ENCODE results near the gene CCR1. TPM values are rescaled to one million over a fixed set of nuclear protein-coding genes. Genes with fewer than 3 reads are reported as not detected.

The CCR1 gene
- total RNA-seq, 1 experiment from 2014 or later, result 0.10 TPM

DNA sequence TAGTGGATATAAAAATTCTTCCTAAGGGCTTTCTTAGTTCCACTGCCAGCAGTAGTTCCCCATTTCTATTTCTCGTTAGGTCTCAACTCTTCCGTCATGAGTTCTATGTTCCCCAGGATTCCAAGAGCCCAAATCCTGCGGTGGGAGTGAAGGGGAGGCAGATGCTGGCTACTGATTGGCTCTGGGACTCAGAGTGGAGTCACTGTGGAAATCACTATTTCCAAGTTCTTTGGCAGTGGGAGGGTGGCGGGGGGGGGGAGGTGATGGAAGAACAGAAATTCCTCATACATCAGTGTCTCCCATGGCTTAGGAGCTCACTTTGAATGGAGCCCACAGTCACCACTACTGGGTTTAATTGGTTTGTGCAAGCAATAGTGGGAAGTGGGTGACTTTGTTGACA is 5.6 kb downstream of the CCR1 start:
- Histone ChIP-seq H2AFZ (ENCODE audit: low read depth, low read length, poor library complexity, severe bottlenecking) (no peak overlapping the region), H3K9me2 (ENCODE audit: insufficient read depth) (no peaks in the 10 kb centered on the region), H3K4me2 (ENCODE audit: low read length) (no peak overlapping the region), H3K4me3 (replicated peaks in 1 of 2; ENCODE audit: low read depth in 1 of 2, low read length in 2 of 2) (no peak overlapping the region), H3K36me3 (ENCODE audit: control insufficient read depth in 1 of 2, insufficient read depth in 2 of 2, low read length in 2 of 2) (no peaks in the 10 kb centered on the region), H3K79me2 (ENCODE audit: insufficient read depth, low read length) (no peaks in the 10 kb centered on the region), H4K20me1 (ENCODE audit: insufficient read depth) (no peaks in the 10 kb centered on the region), H3K4me1 (ENCODE audit: control insufficient read depth in 1 of 2, insufficient read depth in 2 of 2, low read length in 2 of 2) (no peaks in the 10 kb centered on the region), H3K9ac (ENCODE audit: low read length) (no peak overlapping the region), H3K27me3 (ENCODE audit: insufficient read depth, low read length) (no peaks in the 10 kb centered on the region), H3K27ac (ENCODE audit: low read depth, low read length) (no peak overlapping the region), H3K9me3 (ENCODE audit: control insufficient read depth in 1 of 2, insufficient read depth in 1 of 2, low read depth in 1 of 2, low read length in 2 of 2) (no peaks in the 10 kb centered on the region)
- no TSS peak for BruUV-seq (replicated peaks)
- intact Hi-C loops (cut with micrococcal nuclease), result no loop called here
- TF ChIP-seq RAD21 (IDR thresholded peaks at IDR 0.05; ENCODE audit: low read depth) (no peak), EZH2 (IDR thresholded peaks at IDR 0.05) (no peak), POLR2A (IDR thresholded peaks at IDR 0.05; ENCODE audit: borderline replicate concordance, extremely low read depth, insufficient read depth, insufficient read length) (no peak), SRF (IDR thresholded peaks at IDR 0.05; ENCODE audit: low read depth) (no peak), POLR2AphosphoS5 (IDR thresholded peaks at IDR 0.05; ENCODE audit: low read depth, low read length) (no peak), FOSL1 (IDR thresholded peaks at IDR 0.05; ENCODE audit: low read depth) (no peak)
- ChIA-PET RAD21 (ENCODE audit: low non-redundant PET in 1 of 2, low total read pairs in 2 of 2, uncharacterized antibody in 2 of 2, unreplicated experiment in 2 of 2) (no interaction called here), POLR2A (no interaction called here), CTCF (no interaction called here)
- ATAC-seq, result no peak
- DNase-seq (ENCODE audit: low read depth, low spot score), result no peak

DNA sequence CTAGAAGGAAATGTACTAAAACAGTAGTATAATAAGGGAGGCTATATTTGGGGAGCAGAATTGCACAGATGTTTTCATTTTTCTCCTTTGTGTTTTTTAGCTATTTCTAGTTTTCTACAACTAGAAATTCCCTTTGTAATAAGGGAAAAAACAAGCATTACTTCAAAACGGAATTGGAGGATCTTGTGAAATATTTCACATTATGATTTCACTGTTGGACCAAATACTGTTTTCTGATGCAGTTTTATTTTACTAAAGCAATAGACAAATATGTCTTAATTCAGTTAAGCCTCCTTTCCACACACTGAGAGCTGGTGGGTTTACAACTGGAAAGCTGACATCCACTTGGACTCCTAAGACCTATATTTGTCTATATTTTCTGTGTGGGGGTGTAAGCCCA is 7.3 kb downstream of the CCR1 start:
- Histone ChIP-seq H3K4me1 (ENCODE audit: control insufficient read depth in 1 of 2, insufficient read depth in 2 of 2, low read length in 2 of 2) (no peaks in the 10 kb centered on the region), H2AFZ (ENCODE audit: low read depth, low read length, poor library complexity, severe bottlenecking) (no peak overlapping the region), H3K9me3 (ENCODE audit: control insufficient read depth in 1 of 2, insufficient read depth in 1 of 2, low read depth in 1 of 2, low read length in 2 of 2) (no peaks in the 10 kb centered on the region), H3K9ac (ENCODE audit: low read length) (no peak overlapping the region), H4K20me1 (ENCODE audit: insufficient read depth) (no peaks in the 10 kb centered on the region), H3K4me2 (ENCODE audit: low read length) (no peak overlapping the region), H3K36me3 (ENCODE audit: control insufficient read depth in 1 of 2, insufficient read depth in 2 of 2, low read length in 2 of 2) (no peaks in the 10 kb centered on the region), H3K4me3 (replicated peaks in 1 of 2; ENCODE audit: low read depth in 1 of 2, low read length in 2 of 2) (no peak overlapping the region), H3K9me2 (ENCODE audit: insufficient read depth) (no peaks in the 10 kb centered on the region), H3K27me3 (ENCODE audit: insufficient read depth, low read length) (no peaks in the 10 kb centered on the region), H3K27ac (ENCODE audit: low read depth, low read length) (no peak overlapping the region), H3K79me2 (ENCODE audit: insufficient read depth, low read length) (no peaks in the 10 kb centered on the region)
- BruUV-seq (replicated peaks), result no TSS peak
- DNase-seq (ENCODE audit: low read depth, low spot score) (no peak), ATAC-seq (no peak)
- TF ChIP-seq POLR2A (IDR thresholded peaks at IDR 0.05; ENCODE audit: borderline replicate concordance, extremely low read depth, insufficient read depth, insufficient read length) (no peak), SRF (IDR thresholded peaks at IDR 0.05; ENCODE audit: low read depth) (no peak), SP1 (IDR thresholded peaks at IDR 0.05; ENCODE audit: low read depth) (no peak), ZNF274 (IDR thresholded peaks at IDR 0.05; ENCODE audit: low read depth, low read length) (no peak), REST (IDR thresholded peaks at IDR 0.05; ENCODE audit: low read depth) (no peak), CBX3 (IDR thresholded peaks at IDR 0.05; ENCODE audit: low read depth) (no peak), JUND (IDR thresholded peaks at IDR 0.05) (no peak), ELF1 (IDR thresholded peaks at IDR 0.05; ENCODE audit: borderline replicate concordance, low read depth) (no peak), MAX (IDR thresholded peaks at IDR 0.05) (no peak), ZFX (IDR thresholded peaks at IDR 0.05) (no peak), EZH2 (IDR thresholded peaks at IDR 0.05) (no peak), ATF3 (IDR thresholded peaks at IDR 0.05) (no peak)
- TF ChIP-seq, protein P1, sequence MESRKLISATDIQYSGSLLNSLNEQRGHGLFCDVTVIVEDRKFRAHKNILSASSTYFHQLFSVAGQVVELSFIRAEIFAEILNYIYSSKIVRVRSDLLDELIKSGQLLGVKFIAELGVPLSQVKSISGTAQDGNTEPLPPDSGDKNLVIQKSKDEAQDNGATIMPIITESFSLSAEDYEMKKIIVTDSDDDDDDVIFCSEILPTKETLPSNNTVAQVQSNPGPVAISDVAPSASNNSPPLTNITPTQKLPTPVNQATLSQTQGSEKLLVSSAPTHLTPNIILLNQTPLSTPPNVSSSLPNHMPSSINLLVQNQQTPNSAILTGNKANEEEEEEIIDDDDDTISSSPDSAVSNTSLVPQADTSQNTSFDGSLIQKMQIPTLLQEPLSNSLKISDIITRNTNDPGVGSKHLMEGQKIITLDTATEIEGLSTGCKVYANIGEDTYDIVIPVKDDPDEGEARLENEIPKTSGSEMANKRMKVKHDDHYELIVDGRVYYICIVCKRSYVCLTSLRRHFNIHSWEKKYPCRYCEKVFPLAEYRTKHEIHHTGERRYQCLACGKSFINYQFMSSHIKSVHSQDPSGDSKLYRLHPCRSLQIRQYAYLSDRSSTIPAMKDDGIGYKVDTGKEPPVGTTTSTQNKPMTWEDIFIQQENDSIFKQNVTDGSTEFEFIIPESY (IDR thresholded peaks at IDR 0.05; ENCODE audit: extremely low read depth, insufficient replicate concordance, low read length), result no peak
- intact Hi-C loops (cut with micrococcal nuclease), result no loop called here
- ChIA-PET RAD21 (ENCODE audit: low non-redundant PET in 1 of 2, low total read pairs in 2 of 2, uncharacterized antibody in 2 of 2, unreplicated experiment in 2 of 2) (no interaction called here), POLR2A (no interaction called here), CTCF (no interaction called here)

All from HCT116 (cell line).